Breast epithelium (tissue), 4 donors: ENCODE measurements around the gene RCOR2. TPM values are rescaled to one million over a fixed set of nuclear protein-coding genes. Genes with fewer than 3 reads are reported as not detected.

ENCODE experiments used
- DNase-seq, 2 donors: peaks; one replicate each; pipeline ENCODE4 v3.0.0-alpha.2; 2019; ENCODE audit warnings: low spot score in 2 of 2
- H3K27ac ChIP-seq, 2 donors: fragments of 200-600 bp; sonication (generic) in 1 of 2; one replicate each; pipeline ENCODE4 v1.5.1; 2016 to 2019; ENCODE audit warnings: mild to moderate bottlenecking in 1 of 2
- H3K27me3 ChIP-seq, 2 donors: fragments of 200-600 bp; sonication (generic) in 1 of 2; one replicate each; pipeline versions ENCODE4 v1.5.1 to v1.6.0; 2017 to 2019; ENCODE audit warnings: control low read depth in 1 of 2, mild to moderate bottlenecking in 1 of 2
- H3K36me3 ChIP-seq: fragments of 200-600 bp; one replicate; pipeline ENCODE4 v1.5.1; 2019
- H3K4me1 ChIP-seq, 2 donors: fragments of 200-600 bp; sonication (generic); one replicate each; pipeline ENCODE4 v1.5.1; 2016 to 2019; ENCODE audit warnings: control low read depth in 1 of 2
- H3K4me3 ChIP-seq, 3 donors: fragments of 200-600 bp; sonication (generic); 1 replicate in 2 of 3; 2 replicates in 1 of 3; pipeline ENCODE4 v1.5.1; 2016 to 2019; ENCODE audit warnings: mild to moderate bottlenecking in 3 of 3, moderate library complexity in 2 of 3
- H3K9me3 ChIP-seq, 2 donors: fragments of 200-600 bp; sonication (generic) in 1 of 2; one replicate each; pipeline ENCODE4 v1.5.1; 2016 to 2019; ENCODE audit warnings: control low read depth in 1 of 2
- POLR2A ChIP-seq: fragments of 450-650 bp; IDR thresholded peaks from one replicate; pipeline ENCODE4 v1.6.1; 2016; ENCODE audit warnings: antibody characterized with exemption, mild to moderate bottlenecking, moderate library complexity
- POLR2AphosphoS5 ChIP-seq, 3 donors: sonication (generic); formaldehyde crosslinking; IDR thresholded peaks; one replicate each; pipeline ENCODE4 v1.6.1; 2017; ENCODE audit warnings: antibody characterized with exemption in 3 of 3
- intact Hi-C: fragments of 100-400 bp; cut with DNase I; formaldehyde crosslinking; loops from one replicate; pipeline ENCODE4 v1.15.1; 2023; ENCODE audit warnings: low total_unique reads
- total RNA-seq, 3 donors: library from RNA; depleted of rRNA; stranded (reverse); fragments of >200 nt; gene quantifications; one replicate each; pipeline ENCODE4 v1.1.0, GENCODE V29; 2016
- TF ChIP-seq, protein P1 (sequence below), 3 donors: fragments of 450-650 bp; IDR thresholded peaks; one replicate each; pipeline ENCODE4 v1.5.1; 2016 to 2017; ENCODE audit warnings: antibody characterized with exemption in 3 of 3, mild to moderate bottlenecking in 3 of 3, moderate library complexity in 3 of 3

RCOR2 gene
- total RNA-seq, 3 donors from 2014 or later: 0.16 to 0.33 (median 0.29) TPM

DNA sequence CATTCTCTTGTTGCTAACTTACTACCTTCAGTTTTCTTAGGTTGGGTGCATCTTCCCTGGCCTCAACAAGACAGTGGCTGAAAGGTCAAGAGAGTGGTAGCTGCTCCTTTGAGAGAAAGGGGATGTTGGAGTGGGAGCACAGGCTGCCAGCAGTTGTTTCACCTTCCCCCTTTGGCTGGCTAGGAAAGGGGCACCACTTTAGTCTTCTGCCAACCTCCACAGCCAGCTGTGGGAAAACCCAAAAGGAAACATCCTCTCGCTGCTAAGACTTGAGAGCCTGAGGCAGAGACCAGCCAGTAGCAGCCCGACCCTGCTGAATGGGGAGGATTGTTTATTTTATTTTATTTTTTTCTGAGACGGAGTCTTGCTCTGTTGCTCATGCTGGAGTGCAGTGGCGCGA is 43.7 kb downstream of the RCOR2 start:
- no peaks in the 10 kb centered on the region for H3K27me3 ChIP-seq
- no peaks in the 10 kb centered on the region for H3K36me3 ChIP-seq
- H3K27ac ChIP-seq: peak overlapping the region; percentile 32 to 66
- TF ChIP-seq POLR2A (no peak), POLR2AphosphoS5 (IDR thresholded peaks at IDR 0.05) (no peak)
- TF ChIP-seq, protein P1, sequence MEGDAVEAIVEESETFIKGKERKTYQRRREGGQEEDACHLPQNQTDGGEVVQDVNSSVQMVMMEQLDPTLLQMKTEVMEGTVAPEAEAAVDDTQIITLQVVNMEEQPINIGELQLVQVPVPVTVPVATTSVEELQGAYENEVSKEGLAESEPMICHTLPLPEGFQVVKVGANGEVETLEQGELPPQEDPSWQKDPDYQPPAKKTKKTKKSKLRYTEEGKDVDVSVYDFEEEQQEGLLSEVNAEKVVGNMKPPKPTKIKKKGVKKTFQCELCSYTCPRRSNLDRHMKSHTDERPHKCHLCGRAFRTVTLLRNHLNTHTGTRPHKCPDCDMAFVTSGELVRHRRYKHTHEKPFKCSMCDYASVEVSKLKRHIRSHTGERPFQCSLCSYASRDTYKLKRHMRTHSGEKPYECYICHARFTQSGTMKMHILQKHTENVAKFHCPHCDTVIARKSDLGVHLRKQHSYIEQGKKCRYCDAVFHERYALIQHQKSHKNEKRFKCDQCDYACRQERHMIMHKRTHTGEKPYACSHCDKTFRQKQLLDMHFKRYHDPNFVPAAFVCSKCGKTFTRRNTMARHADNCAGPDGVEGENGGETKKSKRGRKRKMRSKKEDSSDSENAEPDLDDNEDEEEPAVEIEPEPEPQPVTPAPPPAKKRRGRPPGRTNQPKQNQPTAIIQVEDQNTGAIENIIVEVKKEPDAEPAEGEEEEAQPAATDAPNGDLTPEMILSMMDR (IDR thresholded peaks at IDR 0.05): no peak
- DNase-seq: no peak
- peaks cover 14 to 50% of the 10 kb centered on the region in 2 donors for H3K4me1 ChIP-seq
- intact Hi-C loops: no loop called here
- no peak overlapping the region for H3K4me3 ChIP-seq
- H3K9me3 ChIP-seq: no peaks in the 10 kb centered on the region

DNA sequence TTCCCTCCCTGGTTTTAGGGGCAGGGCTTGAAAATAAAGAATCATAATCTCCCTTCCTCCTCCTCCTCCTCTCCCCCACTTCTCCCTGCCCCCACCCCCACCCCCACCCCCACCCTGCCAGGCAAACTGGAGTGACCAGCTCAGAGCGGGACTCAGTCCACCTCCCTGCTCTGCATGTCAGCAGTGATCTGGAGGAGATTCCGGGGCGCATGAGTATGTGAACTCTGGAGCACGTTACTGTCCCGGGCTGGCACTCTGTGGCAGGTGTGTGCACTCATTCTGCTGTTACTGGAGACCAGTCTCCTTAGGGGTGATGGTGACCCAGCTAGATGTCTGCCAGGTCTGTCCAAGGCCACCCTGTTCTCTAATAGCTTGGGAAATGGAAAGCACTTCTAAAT is 44.2 kb downstream of the RCOR2 start:
- intact Hi-C loops: no loop called here
- TF ChIP-seq POLR2A (no peak), POLR2AphosphoS5 (IDR thresholded peaks at IDR 0.05) (no peak)
- TF ChIP-seq, protein P1 (IDR thresholded peaks at IDR 0.05): no peak
- H3K4me1 ChIP-seq: peaks cover 15 to 53% of the 10 kb centered on the region in 2 donors

DNA sequence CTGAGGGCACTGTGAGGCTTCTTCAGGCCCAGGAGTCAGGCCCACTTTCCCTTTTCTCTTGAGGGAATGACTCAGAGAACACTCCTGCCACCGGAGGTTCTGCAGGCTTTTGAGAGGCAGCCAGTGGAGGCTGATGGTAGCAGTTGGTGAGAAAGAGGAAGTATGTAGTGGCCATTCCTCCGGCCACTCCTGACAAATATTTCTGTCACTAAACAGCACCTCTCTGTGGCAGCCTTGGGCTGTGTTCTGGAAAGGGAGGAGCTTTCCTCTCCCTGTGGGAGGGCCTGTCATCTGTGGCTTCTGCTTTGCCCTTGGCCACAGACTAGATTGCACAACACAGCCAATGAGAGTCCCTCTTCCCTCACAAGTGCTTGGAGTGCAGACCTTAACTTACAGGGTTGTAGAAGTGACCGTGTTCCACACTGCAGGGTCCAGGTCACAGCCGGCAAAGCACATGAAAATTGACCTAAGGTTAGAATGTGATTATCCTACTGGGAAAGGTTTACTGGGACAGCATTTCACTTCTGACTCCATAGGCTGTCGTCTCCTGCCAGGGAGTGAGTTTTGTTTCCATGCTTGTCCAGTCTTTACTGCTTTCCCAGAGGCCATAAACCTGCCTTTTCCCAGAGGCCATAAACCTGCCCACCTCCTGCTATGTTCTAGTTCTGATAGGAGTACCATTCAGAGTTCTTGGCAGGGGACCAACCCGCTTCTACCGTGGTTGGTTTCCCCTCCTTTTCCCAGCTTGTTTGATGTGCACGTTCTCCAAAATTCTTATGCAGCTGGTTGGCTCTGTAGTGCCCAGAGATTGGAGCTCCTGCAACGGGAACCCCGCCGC is 44.8 kb downstream of the RCOR2 start:
- TF ChIP-seq, protein P1 (IDR thresholded peaks at IDR 0.05): peak; percentile 15 to 50 (median 39)
- TF ChIP-seq POLR2AphosphoS5 (IDR thresholded peaks at IDR 0.05) (peak; percentile 72 to 79 (median 74)), POLR2A (no peak)
- DNase-seq: peak; percentile 77 to 92
- peak overlapping the region in 1 of 3 donors; percentile 47 for H3K4me3 ChIP-seq
- intact Hi-C loops: no loop called here
- H3K27me3 ChIP-seq: no peaks in the 10 kb centered on the region
- H3K4me1 ChIP-seq: peaks cover 15 to 54% of the 10 kb centered on the region in 2 donors
- H3K27ac ChIP-seq: peak overlapping the region; percentile 66 to 80
- H3K9me3 ChIP-seq: no peaks in the 10 kb centered on the region
- H3K36me3 ChIP-seq: no peaks in the 10 kb centered on the region

More for the DNA sequence above, 44.2 kb downstream of the RCOR2 start:
- DNase-seq: no peak
- Histone ChIP-seq H3K27me3 (no peaks in the 10 kb centered on the region), H3K36me3 (no peaks in the 10 kb centered on the region), H3K9me3 (no peaks in the 10 kb centered on the region), H3K4me3 (peak overlapping the region in 1 of 3 donors; percentile 47), H3K27ac (peak overlapping the region; percentile 66 to 80)

DNA sequence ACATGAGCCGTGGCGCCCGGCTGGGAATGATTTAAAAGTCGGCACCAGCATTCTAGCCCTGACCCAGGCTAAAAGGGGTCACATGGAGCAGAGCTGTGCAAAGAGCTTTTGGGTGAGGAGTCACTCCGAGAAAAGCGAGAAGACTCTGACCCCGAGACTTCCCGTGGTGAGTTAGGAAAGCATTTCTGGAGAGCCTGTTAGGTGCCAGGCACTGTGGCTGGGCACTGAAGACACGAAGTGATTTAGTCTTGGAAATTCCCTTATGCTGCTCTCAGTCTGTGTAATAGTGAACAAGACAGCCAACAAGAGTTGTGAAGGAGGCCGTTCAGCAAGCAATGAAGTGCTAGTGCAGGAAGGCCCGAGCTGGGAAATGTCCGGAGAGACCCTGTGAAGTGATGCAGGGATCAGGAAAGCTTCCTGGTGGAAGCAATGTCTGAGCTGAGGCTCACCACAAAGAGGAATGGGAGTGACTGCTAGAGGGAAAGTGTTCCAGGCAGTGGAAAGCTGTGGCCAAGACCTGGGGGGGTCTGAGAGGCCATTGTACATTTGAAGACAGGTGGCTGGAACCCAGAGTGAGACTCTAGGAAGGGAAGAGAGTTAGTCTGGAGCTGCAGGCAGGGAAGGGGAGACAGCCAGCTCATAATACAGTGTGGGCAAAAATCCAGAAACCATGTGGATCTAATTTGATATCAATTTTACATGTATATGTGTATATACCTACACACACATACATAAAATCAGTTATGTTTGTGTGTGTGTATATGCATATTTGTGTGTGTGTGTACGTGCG is 46.4 kb downstream of the RCOR2 start:
- no peak for DNase-seq
- TF ChIP-seq POLR2A (no peak), POLR2AphosphoS5 (IDR thresholded peaks at IDR 0.05) (no peak)
- TF ChIP-seq, protein P1 (IDR thresholded peaks at IDR 0.05): no peak
- Histone ChIP-seq H3K27ac (peak overlapping the region; percentile 74 to 75), H3K4me3 (no peak overlapping the region), H3K27me3 (no peaks in the 10 kb centered on the region), H3K36me3 (no peaks in the 10 kb centered on the region), H3K9me3 (no peaks in the 10 kb centered on the region), H3K4me1 (peaks cover 15 to 54% of the 10 kb centered on the region in 2 donors)
- intact Hi-C loops: no loop called here
